ENCODE results near the gene MAST3. TPM values are rescaled to one million over a fixed set of nuclear protein-coding genes. Genes with fewer than 3 reads are reported as not detected.

MAST3 gene
- total and polyA plus RNA-seq, 2 donors (not counting 3 experiments of a cell fraction or from before 2014, with no cell fraction given) = 1.5 to 2.7 TPM

DNA sequence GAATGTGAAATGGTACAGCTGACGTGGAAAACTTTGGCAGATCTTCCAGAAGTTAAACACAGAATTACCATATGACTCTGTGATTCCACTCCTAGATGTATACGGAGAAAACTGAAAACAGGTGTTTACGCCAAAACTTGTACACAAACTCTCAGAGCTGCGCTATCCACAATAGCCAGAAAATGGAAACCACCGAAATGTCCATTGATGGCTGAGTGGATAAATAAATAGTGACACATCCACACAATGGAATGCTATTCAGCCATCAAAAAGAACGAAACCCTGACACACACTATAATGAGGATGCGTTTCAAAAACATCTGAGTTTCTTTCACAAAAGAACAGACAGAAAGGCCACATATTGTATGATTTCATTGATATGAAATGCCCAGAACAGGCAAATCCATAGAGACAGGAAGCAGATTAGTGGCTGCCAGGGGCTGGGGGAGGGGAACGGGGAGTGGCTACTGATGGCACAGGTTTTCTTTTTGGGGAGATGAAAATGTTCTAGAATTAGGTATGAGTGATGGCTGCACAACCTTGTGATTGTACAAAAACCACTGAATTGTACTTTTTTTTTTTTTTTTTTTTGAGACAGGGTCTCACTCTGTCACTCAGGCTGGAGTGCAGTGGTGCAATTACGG is 43.9 kb upstream of the MAST3 start:
- Histone ChIP-seq H3K9me1 (replicated peaks; ENCODE audit: control insufficient read depth, extremely low read depth, insufficient read depth, low read length) (no peaks in the 10 kb centered on the region), H3K27ac (ENCODE audit: insufficient read depth, low read depth, low read length) (no peak overlapping the region), H3K4me1 (ENCODE audit: control insufficient read depth, extremely low read depth, insufficient read depth, low read length) (peaks cover 5% of the 10 kb centered on the region), H3K4me2 (ENCODE audit: insufficient read depth, low read length) (no peak overlapping the region), H4K20me1 (replicated peaks; ENCODE audit: control insufficient read depth, extremely low read depth, insufficient read depth, low read length) (no peaks in the 10 kb centered on the region), H3K79me2 (ENCODE audit: control insufficient read depth, insufficient read depth, low read length) (no peaks in the 10 kb centered on the region), H3K9ac (replicated peaks; ENCODE audit: extremely low read depth, insufficient read depth, low read length) (no peak overlapping the region), H2AFZ (ENCODE audit: low read depth, low read length) (no peak overlapping the region), H3K4me3 (replicated peaks in 1 of 3; ENCODE audit: insufficient read depth in 1 of 3, low read depth in 1 of 3, low read length in 3 of 3) (no peak overlapping the region), H3K27me3 (ENCODE audit: control insufficient read depth in 2 of 2, insufficient read depth in 2 of 2, low read length in 2 of 2) (peaks cover 2 to 5% of the 10 kb centered on the region in 2 experiments), H3K9me3 (replicated peaks; ENCODE audit: control insufficient read depth, insufficient read depth, low read length) (no peaks in the 10 kb centered on the region), H3K36me3 (ENCODE audit: control insufficient read depth in 2 of 2, extremely low read depth in 1 of 2, insufficient read depth in 2 of 2, low read length in 2 of 2) (no peaks in the 10 kb centered on the region)
- CTCF ChIA-PET = no interaction called here
- POLR2A ChIA-PET = no interaction called here
- no peak for FAIRE-seq
- intact Hi-C loops (cut with micrococcal nuclease) (no loop called here), dilution Hi-C loops (cut with MboI; ENCODE audit: extremely low pct_ligation_motif_present, low sequenced_read_pairs) (no loop called here)
- TF ChIP-seq, protein P1, sequence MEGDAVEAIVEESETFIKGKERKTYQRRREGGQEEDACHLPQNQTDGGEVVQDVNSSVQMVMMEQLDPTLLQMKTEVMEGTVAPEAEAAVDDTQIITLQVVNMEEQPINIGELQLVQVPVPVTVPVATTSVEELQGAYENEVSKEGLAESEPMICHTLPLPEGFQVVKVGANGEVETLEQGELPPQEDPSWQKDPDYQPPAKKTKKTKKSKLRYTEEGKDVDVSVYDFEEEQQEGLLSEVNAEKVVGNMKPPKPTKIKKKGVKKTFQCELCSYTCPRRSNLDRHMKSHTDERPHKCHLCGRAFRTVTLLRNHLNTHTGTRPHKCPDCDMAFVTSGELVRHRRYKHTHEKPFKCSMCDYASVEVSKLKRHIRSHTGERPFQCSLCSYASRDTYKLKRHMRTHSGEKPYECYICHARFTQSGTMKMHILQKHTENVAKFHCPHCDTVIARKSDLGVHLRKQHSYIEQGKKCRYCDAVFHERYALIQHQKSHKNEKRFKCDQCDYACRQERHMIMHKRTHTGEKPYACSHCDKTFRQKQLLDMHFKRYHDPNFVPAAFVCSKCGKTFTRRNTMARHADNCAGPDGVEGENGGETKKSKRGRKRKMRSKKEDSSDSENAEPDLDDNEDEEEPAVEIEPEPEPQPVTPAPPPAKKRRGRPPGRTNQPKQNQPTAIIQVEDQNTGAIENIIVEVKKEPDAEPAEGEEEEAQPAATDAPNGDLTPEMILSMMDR (IDR thresholded peaks at IDR 0.05; ENCODE audit: extremely low read depth in 1 of 2, insufficient read depth in 1 of 2, low read depth in 1 of 2, low read length in 2 of 2) = no peak
- TF ChIP-seq FOS (IDR thresholded peaks at IDR 0.05; ENCODE audit: borderline replicate concordance, insufficient read depth, low read length) (no peak), JUN (IDR thresholded peaks at IDR 0.05; ENCODE audit: borderline replicate concordance, insufficient read depth, insufficient read length, low read depth) (no peak), POLR2A (IDR thresholded peaks at IDR 0.05; ENCODE audit: low read depth, low read length) (no peak), GATA2 (IDR thresholded peaks at IDR 0.05; ENCODE audit: insufficient read depth, insufficient read length, low read depth, low read length) (no peak), EZH2 (IDR thresholded peaks at IDR 0.05; ENCODE audit: borderline replicate concordance, low read depth, low read length, severe bottlenecking) (no peak), POLR2AphosphoS5 (IDR thresholded peaks at IDR 0.05; ENCODE audit: insufficient read depth, low read depth, low read length) (no peak), MYC (IDR thresholded peaks at IDR 0.05; ENCODE audit: low read depth, low read length) (no peak)
- TF ChIP-seq, protein P2, sequence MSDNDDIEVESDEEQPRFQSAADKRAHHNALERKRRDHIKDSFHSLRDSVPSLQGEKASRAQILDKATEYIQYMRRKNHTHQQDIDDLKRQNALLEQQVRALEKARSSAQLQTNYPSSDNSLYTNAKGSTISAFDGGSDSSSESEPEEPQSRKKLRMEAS (IDR thresholded peaks at IDR 0.05; ENCODE audit: insufficient read depth, insufficient read length) = no peak
- no TSS peak for BruUV-seq (replicated peaks)
- no peak for DNase-seq (ENCODE audit: low read depth, low spot score)

All from endothelial cell of umbilical vein (primary cell).